DMS79 (cell line): ENCODE results near the gene EMID1.

Source experiments
- DNase-seq: peaks from one replicate; lab custom pipeline; 2025; lab: John Stamatoyannopoulos, UW

The EMID1 gene

DNA sequence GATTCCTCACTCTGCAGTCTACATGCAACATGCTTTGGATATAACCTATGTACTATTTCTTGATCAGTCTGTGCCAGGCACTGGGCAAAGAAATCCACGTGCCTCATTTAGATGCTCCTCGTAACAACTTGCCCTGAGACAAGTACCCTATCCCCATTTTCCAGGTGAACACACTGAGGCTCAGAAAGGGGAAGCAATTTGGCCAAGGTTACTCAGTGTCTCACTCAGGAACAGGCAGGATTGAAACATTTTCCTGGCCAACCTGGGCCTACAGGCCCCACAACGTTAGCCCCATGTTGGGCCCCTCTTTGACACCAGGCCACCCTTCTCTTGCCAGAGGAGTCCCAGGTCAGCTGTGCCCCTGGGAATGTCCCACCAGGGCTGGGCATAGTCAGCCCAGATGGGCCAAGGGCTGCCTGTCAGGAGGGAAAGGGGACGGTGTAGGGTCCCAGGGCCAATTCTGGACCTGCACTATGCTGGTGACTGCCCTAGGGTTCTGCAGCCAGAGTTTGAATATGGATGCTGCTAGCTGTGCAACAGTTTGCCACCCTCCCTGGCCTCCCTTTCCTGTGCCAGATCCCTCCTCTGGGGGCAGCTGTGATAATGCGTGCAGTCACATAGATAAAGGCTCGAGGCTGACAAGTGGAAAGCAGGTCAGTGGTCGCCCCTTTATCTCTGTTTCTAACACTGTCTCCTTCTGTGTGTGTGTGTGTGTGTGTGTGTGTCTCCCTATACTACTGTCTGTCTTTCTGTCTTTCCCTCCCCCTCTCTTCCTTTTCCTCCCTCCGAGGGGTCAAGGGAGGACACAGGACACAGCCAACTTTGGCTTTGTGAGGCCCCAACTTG is 10.4 kb upstream of the EMID1 start:
- no peak for DNase-seq

- no peak for DNase-seq
These were observed 9.6 kb upstream of the EMID1 start for GRCh38 chr22:29195964-29196666.

DNA sequence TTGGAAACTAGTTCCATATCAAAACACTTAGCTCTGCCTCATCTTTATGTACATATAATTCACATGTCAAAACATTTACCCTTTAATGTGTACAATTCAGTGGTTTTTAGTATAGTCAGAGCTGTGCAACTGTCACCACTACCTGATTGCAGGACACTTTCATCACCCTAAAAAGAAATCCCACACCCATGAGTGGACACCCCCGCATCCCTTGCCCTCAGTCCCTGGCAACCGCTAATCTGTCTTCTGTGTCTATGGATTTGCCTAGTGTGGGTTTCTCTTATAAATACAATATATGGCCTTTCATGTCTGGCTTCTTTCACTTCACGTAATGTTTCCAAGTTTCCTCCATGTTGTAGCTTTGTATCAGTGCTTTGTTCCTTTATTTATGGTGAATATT is 8.6 kb upstream of the EMID1 start:
- DNase-seq: no peak

DNA sequence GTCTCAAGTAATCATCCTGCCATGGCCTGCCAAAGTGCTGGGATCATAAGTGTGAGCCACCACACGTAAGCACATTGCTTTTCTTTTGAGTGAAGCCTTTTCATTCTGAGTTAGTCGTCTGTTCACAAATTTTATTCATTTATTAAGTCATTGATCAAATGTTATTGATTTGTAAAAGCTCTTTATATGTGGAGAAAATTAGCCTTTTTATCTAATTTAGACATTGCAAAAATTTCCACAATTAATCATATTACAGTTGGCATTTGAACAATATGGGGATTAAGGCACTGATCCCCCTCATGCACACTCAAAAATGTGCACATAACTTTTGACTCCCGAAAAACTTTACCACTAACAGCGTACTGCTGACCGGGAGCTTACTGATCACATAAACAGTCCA is 7.5 kb upstream of the EMID1 start:
- DNase-seq: no peak

DNA sequence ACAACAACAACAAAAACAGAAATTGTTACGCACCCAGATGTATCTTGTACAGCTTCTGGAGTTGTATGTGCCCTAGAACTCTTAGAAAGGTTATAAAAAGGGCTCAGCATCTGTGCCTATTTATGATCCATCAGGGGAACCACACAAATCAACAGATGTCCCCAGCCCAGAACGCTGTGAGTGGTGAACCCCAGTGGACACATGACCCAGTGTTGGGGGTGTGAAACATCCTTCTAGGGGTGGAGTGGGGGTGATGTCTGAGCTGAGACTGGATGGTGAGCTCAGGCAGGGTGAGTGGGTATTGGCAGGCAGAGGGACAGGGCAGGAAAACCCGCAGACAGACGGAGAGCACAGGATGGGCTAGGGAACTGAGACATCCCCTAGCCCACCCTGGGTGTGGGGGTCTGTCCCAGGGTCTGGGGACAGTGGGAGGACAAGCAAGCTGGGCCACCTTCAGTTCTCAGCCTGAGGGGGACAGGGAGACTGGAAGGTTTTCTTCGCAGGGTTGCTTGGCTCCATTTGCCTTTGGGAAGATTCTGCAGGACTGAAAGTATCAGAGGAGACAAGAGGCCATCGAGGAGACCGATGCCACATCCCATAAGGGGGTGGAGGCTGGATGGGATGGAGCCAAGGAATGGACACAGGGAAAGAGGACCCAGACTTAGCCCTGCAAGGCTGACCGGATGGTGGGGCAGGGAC is 5.8 kb upstream of the EMID1 start:
- DNase-seq: no peak

DNA sequence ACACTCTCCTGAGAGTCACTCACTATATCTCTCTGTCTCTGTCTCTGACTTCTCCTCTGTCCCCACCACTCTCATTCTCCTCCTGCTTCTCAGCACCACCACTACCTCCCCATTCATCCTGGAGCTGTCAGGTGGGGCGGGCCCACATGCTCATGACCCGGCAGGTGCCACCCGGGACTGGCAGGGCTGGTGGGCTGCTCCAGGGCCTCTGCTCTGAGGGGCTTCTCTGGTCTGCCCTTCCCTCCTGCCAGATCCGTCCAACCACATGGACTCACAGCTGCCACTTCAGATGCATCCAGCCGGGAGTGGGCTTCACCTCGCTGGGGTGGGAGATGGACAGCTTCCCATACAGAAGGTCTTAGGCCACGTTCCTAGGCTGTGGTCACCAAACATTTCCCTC is 4.8 kb upstream of the EMID1 start:
- no peak for DNase-seq

GRCh38 chr22:29201782-29202181 is 3.9 kb upstream of the EMID1 start:
- no peak for DNase-seq

GRCh38 chr22:29202212-29203192 is 3.2 kb upstream of the EMID1 start:
- no peak for DNase-seq

GRCh38 chr22:29203488-29204454 is 1.9 kb upstream of the EMID1 start:
- no peak for DNase-seq

DNA sequence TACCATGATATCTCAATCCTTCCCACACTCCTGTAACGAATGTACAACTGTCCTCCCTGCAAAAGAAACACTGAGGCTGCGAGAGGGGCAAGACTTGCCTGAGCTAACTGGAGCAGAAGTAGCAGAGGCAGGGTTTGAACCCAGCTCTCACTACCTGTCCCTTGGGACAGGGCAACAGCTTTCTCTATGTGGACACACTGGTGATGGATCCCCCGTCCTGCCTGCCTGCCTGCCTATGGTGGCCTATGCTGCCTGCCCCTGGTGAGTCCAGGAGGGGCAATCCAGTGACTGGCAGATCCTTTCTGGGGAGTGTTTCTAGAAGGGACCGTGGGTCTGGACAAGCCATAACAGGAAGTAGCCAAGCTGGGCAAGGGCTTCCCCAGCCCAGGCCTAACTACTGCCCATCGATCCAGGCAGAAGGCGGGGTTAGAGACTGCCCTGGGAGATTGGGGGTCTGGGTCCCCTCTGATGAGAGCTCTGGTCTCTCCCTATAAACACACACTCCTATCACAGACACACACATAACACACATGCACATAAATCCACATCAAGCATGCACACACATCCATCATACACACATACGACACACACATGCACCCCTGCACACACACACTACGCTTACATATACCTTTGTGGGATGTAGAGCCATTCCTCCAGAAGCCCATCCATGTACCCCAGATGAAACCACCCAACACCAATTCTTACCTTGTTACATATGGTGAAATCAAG is 1.1 kb upstream of the EMID1 start:
- no peak for DNase-seq

GRCh38 chr22:29205252-29205593 is 473 bp upstream of the EMID1 start:
- no peak for DNase-seq

- DNase-seq: no peak
These were observed 911 bp downstream of the EMID1 start for GRCh38 chr22:29206372-29207242.

DNA sequence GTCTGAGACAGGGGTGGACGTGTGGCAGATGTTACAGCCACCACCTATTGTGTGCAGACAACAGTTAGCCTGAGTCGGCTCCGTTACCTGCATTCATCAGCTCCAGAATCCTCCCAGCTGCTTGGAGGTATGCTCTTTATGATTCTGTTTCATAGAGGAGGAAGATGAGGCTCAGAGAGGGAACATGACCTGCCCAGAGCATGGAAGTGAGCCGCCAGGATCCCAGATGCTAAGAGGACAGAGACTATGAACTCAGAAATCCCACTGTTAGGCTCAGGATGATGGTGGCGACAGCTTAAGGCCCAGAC is 1.5 kb downstream of the EMID1 start:
- no peak for DNase-seq

DNA sequence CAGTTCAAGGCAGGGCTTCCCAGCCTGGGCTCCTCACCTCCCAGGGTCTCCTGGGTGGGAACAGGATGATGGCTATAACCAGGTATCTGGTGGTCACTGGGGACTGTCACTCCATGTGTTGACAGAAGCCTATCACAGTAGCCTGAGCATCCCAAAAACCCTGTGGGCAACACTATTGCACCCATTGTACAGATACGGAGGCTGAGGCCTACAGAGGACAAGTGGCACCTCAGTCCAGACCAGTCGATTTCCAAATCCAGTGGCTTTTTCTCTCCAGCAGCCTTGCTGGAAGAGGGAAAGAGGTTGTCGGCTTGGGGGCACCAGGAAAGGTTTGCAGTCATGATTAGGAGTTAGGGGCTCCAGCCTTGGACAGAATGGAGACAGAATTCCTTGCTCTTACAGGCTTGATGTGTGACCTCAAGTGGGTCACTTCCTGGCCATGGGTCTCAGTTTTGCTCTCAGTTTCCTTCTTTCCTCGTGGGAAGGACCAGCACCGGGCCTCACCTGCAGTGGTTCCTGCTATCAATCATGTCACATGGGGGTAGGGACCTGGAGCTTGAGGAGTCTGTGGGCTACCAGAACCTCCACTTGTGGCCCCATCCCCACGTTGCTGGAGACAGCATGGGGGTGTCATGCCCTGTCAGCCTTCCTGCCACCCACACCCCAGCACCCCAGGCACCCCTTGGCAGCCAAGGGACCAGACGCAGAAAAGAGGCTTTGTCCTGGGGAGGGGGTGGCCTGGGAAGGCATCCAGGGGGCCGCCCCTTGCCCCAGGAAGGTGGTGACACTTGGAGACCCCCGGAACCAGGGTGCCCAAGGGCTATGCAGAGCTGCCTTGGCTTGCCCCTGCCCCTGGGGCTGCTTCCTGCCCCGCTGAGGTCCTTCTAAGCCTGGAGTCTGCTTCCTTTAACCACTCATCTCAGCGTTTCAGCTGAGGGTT is 2.1 kb downstream of the EMID1 start:
- no peak for DNase-seq

DNA sequence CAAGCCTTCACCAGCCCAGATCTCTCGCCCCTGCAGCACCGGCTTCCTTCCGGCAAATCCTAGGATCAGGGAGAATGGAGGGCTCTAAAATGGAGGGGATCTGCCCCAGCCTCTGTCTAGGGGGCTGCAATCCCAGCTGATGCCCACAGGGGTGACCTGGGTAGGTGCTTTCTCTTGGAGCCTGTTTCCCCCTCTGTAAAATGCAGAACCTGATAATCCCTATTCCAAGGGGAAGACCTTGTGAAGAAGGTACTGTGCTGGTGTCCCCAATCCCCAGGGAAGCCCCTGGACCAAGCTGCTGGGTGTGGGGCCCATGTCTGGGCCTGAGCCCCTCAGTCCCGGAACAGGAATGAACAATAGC is 2.8 kb downstream of the EMID1 start:
- DNase-seq: no peak

DNA sequence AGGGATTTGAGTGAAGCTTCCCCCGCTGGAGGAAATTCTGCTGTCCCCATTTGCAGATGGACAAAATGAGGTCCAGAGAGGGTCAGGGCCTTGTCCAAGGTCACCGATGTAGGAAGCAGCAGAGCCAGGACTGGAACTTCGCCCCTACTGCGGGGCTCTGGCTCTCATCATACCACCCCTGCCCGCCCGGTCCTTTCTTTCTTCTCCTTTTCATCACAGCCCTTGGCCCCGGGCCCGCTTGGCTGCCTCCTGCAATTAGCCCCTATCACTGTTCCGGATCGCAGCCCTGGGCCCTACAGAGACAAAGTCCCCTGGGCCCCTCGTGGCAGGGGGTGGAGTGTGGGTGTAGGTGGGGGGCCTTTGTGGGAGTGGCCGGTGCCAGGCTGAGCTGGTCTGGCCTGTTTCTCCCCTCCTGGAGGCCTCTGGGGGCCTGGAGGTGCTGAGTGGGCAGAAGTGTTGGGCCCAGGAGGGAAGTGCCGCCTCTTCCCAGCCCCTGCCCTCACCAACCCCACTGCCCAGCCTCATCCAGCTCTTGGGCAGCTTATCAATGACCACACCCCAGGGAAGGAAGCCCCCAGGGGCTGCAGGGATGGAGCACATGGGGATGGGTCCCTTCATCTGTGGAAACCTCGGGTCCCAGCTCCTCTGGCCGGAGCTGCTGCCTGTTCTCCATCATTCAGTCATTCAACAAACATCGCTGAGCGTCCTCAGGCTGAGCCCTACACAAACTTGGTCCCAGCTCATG is 3.4 kb downstream of the EMID1 start:
- DNase-seq: no peak

- no peak for DNase-seq
These were observed 3.9 kb downstream of the EMID1 start for GRCh38 chr22:29209624-29209929.

GRCh38 chr22:29211066-29211465 is 5.4 kb downstream of the EMID1 start:
- DNase-seq: no peak
